Measurements from ENCODE around the gene URAD.
"Not testable (repeated sequence)": the region's sequence is repeated elsewhere in the genome, so short reads cannot be mapped to it uniquely, and the experiment has no call there.

URAD gene

GRCh38 chr13:27988520-27988919 is at the start of gene URAD:
TSS of gene URAD (minus strand) at chr13:27988693. CDS start at chr13:27988637, 56 bp downstream.
- DNase-seq = no peak

DNA sequence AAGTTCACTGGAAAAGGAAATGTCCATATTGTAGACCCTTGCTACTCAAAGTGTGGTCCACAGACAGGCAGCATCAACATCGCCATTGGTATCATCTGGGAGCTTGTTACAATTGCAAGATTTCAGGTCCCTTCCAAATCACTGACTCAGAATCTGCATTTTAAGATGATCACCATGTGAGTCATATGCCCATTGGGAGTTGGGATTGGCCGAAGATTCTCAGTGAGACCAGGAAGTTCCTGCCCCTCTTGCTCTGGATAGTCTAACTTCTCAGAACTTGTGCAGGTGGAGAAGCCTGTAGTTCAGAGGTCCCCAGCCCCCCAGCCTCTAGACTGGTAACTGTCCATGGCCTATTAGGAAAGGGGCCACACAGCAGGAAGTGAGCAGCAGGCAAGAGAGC is 48.9 kb upstream of the URAD start:
- DNase-seq = no peak

DNA sequence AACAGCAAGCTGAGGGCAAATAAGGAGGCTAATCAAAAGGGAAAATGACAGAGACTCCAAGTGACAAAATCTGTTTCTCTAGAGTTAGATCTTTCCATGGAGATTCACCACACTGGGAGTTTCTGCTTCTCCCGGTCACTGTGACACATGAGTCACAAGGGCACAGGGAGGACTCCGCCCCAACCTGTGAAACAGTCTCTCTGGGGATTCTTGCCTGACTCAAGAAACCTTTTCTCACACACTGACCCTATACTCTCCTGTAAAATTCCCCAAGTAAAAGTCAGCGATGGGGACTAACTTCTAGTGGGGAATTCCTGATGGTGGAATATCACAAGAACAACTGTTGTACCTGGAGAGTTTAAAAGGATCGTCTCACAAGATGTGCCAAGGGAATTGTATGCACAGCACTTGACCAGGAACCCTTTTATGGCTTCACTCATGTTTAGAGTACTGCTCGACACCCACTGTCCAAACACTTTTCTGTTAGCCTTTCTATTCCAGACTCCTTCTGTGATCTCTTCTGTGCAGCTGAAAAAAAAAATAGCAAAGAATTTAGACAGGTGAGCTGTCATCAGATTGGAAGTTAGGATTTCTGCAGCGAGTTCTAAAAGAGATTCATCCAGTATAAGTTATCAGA is 46.8 kb upstream of the URAD start:
- DNase-seq = peak; percentile 67

DNA sequence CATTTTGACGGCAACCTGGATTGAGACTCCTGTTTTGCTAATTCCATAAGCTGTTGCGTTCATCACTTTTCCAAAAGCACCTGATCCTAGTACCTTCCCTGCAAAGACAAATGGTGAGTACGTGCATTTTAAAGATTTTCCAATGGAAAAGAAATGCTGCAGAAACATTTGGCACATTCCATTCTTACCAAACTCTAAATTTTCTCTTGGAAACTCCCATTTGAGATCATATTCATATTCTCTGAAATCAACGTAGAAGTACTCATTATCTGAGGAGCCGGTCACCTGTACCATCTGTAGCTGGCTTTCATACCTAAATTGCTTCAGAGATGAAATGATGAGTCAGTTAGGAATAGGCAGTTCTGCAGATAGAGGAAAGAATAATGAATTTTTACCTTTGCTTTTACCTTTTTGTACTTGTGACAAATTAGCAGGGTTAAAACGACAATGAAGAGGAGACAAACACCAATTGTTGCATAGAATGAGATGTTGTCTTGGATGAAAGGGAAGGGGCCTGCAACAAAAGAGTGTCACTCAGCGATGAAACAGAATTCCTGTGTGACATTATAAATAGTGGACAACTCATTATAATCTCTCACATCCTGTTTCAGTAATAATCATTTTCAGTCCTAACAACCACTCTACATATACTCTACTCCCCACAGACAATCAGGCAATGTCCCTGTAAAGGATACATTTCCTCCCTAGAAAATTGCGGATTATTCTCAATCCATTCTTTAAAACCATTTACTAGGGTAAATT is 45.6 kb upstream of the URAD start:
- no peak for DNase-seq

- not testable (repeated sequence) for DNase-seq
These were observed 43.9 kb upstream of the URAD start for GRCh38 chr13:28032438-28032837.

DNA sequence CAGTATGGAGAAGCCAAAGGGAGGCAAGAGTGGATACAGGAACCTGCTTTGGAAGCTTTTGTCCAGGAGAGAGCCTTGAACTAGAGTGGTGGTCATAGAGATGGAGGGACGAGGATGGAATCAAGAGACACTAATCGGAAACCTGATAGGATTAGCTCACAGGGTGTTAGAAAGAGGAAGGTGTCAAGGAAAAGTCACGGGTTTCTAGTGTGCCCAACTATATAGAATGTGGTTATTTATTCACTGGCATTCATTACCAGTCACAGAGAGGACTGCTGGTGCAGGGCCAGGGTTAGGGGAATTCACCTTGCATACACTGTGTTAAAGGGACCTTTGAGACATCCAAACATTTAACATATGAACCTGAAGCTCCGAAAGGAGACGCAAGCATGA is 43.4 kb upstream of the URAD start:
- no peak for DNase-seq

DNA sequence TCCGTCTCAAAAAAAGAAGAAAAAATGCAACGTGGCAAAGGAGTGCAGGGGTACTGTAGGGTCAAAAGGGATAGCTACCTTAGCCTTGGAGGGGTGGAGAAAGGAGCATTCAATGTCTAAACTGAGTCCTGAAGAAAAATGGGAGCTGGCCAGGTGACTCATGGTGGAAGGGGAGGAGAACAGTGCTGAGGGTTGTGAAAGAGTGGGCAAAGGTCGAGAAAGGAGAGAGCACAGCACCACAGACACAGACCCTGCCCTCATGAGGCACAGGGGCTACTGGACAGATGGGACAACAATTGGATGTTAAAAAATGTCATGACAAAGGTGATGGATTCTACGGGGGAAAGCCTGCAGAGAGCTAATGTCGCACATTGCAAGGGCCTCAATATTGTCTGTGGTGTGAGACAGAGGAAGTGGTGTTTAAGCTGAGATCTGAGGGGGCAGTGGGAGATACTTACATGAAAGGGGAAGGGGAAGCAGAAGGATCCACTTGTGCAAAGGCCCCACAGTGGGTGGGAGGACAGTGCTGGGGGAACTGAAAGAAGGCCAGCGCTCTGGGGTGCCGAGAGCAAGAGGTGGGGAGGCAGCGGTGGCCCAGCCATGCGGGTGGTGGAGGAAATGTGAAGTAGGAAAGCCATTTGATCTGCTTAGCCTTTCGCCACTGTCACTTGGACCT is 42.9 kb upstream of the URAD start:
- no peak for DNase-seq

DNA sequence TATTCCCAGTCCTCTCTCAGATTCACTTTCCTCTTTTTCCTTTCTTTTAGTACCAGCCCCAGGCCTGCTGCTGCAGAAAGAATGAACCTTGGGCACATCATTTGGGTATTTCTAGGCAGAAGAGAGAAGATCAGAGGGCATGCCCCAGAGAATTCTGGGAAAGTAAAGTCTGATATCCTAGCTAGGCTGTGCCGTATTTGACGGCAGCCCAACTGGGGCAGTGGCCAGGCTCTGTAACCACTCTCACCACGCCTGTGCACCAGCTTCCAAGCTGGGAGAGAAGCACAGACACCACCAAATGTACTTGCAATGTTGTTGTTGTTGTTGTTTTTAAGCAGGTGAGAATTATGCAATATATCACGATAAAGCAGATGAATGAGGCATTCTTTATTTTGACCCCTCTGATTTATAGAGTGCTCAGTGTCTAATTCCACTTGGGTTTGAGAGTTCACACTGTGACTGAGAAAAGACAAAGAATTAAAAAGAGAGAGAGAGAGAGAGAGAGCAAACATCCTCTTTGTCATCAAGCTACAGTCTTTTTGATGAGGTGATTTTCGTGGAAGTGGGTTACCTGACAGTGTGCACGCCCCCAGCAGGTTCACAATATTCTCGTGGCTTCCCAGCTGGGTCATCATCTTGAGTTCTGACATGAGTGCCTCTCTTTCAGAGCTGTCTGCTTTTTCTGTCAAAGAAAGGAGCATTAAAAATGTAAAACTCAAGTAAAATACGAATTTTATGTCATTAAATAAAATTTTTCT is 39.3 kb upstream of the URAD start:
- no peak for DNase-seq

DNA sequence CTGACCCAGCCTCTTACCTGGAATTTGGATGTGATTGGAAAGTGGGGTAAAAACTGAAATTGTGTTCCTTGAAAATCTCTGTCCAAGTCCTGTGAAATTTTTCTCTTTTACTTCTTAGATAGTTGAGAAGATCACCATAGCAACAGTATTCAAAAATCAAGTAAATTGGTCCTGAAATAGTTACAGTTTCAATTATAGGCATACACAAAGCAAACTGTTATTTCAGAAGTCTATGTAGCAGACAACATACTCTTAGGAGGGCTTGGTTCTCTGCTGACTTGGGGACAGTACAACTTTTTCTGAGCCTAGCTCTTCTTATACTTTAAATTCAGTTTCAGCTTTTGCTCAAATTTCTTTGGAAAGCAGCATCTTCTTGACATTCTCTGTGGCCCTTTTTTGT is 38.6 kb upstream of the URAD start:
- DNase-seq = no peak

- DNase-seq = no peak
These were observed 38.0 kb upstream of the URAD start for GRCh38 chr13:28026508-28026907.

GRCh38 chr13:28022848-28023518 is 34.5 kb upstream of the URAD start:
- peak; percentile 58 for DNase-seq

GRCh38 chr13:28014301-28014700 is 25.8 kb upstream of the URAD start:
- no peak for DNase-seq

- no peak for DNase-seq
These were observed 25.0 kb upstream of the URAD start for GRCh38 chr13:28013482-28013881.

- DNase-seq = no peak
These were observed 24.4 kb upstream of the URAD start for GRCh38 chr13:28012896-28013295.

GRCh38 chr13:28012383-28012782 is 23.9 kb upstream of the URAD start:
- DNase-seq = no peak

DNA sequence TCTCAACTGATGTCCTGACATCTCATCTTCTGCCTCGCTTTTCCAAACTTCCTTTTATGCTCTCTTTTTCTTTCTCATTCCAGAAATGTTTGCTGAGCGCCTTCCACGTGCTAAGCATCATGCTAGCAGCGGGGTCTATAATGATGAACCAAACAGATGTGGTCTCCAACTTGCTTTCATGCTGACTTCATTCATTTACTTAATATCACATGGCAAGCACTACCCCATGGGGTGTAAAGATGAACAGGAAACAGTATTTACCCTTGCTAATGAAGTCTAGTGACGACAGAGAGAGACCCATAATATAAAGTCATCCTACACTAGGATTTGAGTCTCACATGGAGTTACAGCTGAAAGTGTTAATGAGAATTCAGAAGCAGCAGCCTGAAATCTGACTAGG is 21.6 kb upstream of the URAD start:
- no peak for DNase-seq

GRCh38 chr13:28005016-28005415 is 16.5 kb upstream of the URAD start:
- DNase-seq = not testable (repeated sequence)

DNA sequence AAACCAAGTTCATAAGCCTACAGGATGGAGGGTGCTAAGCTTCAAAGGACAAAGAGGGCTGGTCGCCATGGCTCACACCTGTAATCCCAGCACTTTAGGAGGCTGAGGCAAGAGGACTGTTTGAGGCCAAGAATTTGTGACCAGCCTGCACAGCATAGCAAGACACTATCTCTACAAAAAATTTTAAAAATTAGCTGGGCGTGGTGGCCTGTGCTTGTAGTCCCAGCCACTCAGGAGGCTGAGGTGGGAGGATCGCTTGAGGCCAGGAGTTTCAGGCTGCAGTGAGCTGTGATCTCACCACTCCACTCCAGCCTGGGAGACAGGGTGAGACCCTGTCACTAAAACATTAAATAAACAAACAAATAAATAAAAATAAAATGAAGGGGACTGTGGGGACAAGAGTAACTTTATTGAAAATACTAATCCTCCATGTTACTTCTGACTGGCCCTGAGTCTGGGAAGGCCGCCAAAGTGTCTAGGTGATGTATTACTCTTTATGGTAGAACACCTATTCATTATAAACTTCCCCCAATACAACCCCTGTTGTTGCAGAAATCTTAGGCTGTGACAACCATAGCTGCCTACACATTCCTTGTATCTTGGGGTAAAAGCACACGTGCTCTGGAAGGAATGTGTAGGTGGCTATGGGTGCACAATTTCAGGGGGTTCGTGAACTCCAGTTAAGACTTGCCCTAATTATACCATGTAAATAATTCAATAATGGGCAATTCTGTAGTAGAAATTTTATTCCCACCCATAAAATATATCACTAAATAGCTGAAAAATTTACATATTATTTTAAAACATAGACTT is 14.6 kb upstream of the URAD start:
- no peak for DNase-seq

- no peak for DNase-seq
These were observed 13.5 kb upstream of the URAD start for GRCh38 chr13:28001837-28002473.

DNA sequence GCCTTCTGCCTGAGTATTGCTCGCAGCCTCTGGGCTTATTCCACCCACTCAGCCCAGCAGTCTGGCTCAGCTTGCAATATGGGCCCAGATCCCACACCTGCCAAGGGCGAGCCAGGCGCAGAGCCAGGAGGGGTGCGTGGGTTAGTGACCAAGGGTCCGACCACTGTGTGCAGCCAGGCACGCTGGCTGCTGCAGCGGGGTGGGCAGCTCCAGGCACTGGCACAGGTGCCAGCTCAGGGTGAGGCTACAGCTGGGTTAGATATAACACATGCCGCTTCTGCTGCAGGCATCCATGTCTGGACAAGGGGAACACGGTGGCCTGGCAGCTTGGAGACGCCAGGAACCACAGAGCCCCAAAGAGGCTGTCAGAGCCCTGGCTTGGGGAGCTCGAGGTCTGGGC is 12.6 kb upstream of the URAD start:
- DNase-seq = no peak

- peak; percentile 81 for DNase-seq
These were observed 12.1 kb upstream of the URAD start for GRCh38 chr13:28000567-28000966.

Measured in islet precursor cell (in vitro differentiated cells).